Fibroblast of lung (primary cell): ENCODE measurements around the gene PIAS2. TPM values are rescaled to one million over a fixed set of nuclear protein-coding genes. Genes with fewer than 3 reads are reported as not detected.

Source experiments
- DNase-seq, 2 donors: peaks; one replicate each; pipeline versions ENCODE4 v3.0.0 to v3.0.0-alpha.2; 2010; ENCODE audit warnings: low read depth in 2 of 2
- H2AFZ ChIP-seq: 2 replicates; pipeline ENCODE4 v1.5.1; 2012; ENCODE audit warnings: low read length, control low read depth, inconsistent platforms
- H3K27ac ChIP-seq: 2 replicates; pipeline ENCODE4 v1.5.1; 2011; ENCODE audit warnings: low read length, control low read depth; ENCODE audit not compliant: insufficient read depth
- H3K27me3 ChIP-seq: 2 replicates; pipeline ENCODE4 v1.5.1; 2011; ENCODE audit warnings: mild to moderate bottlenecking, low read length; ENCODE audit not compliant: control insufficient read depth, insufficient read depth
- H3K36me3 ChIP-seq: 2 replicates; pipeline ENCODE4 v1.5.1; 2011; ENCODE audit warnings: low read length; ENCODE audit not compliant: control insufficient read depth, insufficient read depth
- H3K4me1 ChIP-seq: 2 replicates; pipeline ENCODE4 v1.5.1; 2011; ENCODE audit warnings: low read length; ENCODE audit not compliant: control insufficient read depth, insufficient read depth; ENCODE audit errors: extremely low read depth
- H3K4me2 ChIP-seq: 2 replicates; pipeline ENCODE4 v1.5.1; 2011; ENCODE audit warnings: low read length, control low read depth; ENCODE audit not compliant: insufficient read depth; ENCODE audit errors: extremely low read depth
- H3K4me3 ChIP-seq, 4 experiments: fragments of 200-600 bp in 1 of 4; sonication (generic) in 1 of 4; replicated peaks in 1 of 4; 2 replicates each; pipeline ENCODE4 v1.5.1; 2011 to 2016; ENCODE audit warnings: low read length in 4 of 4, low read depth in 3 of 4, mild to moderate bottlenecking in 3 of 4, control low read depth in 2 of 4, inconsistent platforms in 1 of 4, mixed read lengths in 1 of 4; ENCODE audit not compliant: insufficient read depth in 1 of 4; ENCODE audit errors: control extremely low read depth in 1 of 4
- H3K79me2 ChIP-seq: 2 replicates; pipeline ENCODE4 v1.5.1; 2012; ENCODE audit warnings: mild to moderate bottlenecking, low read length, inconsistent platforms; ENCODE audit not compliant: control insufficient read depth, insufficient read depth
- H3K9ac ChIP-seq: 2 replicates; pipeline ENCODE4 v1.5.1; 2011; ENCODE audit warnings: mild to moderate bottlenecking, low read length, control low read depth; ENCODE audit not compliant: insufficient read depth
- H3K9me3 ChIP-seq: 2 replicates; pipeline ENCODE4 v1.5.1; 2012; ENCODE audit warnings: low read depth, low read length; ENCODE audit not compliant: control insufficient read depth, insufficient read depth
- H4K20me1 ChIP-seq: 2 replicates; pipeline ENCODE4 v1.5.1; 2011; ENCODE audit warnings: low read length; ENCODE audit not compliant: control insufficient read depth, insufficient read depth; ENCODE audit errors: extremely low read depth
- EZH2 ChIP-seq: IDR thresholded peaks from 2 replicates; pipeline ENCODE4 v1.5.1; 2012; ENCODE audit warnings: low read length, control low read depth, mild to moderate bottlenecking; ENCODE audit errors: missing control alignments
- polyA plus RNA-seq, 2 donors: library from polyadenylated mRNA; depleted of rRNA in 1 of 2; stranded (reverse) in 1 of 2; unstranded in 1 of 2; fragments of >200 nt; gene quantifications; 2 replicates each; pipeline ENCODE4 v1.2.1, GENCODE V29; 2011 to 2012; ENCODE audit warnings: missing spikeins in 1 of 2
- total RNA-seq: library from RNA; depleted of rRNA; stranded (reverse); fragments of >200 nt; gene quantifications from 2 replicates; pipeline ENCODE4 v1.2.1, GENCODE V29; 2014
- TF ChIP-seq, protein P1 (sequence below), 2 donors: IDR thresholded peaks in 1 of 2; conservative IDR thresholded peaks in 1 of 2; 1 replicate in 1 of 2; 2 replicates in 1 of 2; pipeline ENCODE4 v1.5.1; 2011 to 2012; ENCODE audit warnings: low read length in 2 of 2, control low read depth in 1 of 2, inconsistent platforms in 1 of 2, low read depth in 1 of 2, mild to moderate bottlenecking in 1 of 2

Gene PIAS2
- total and polyA plus RNA-seq, 2 donors (not counting 1 experiment from before 2014, with no cell fraction given) = 14.4 to 23.1 TPM

DNA sequence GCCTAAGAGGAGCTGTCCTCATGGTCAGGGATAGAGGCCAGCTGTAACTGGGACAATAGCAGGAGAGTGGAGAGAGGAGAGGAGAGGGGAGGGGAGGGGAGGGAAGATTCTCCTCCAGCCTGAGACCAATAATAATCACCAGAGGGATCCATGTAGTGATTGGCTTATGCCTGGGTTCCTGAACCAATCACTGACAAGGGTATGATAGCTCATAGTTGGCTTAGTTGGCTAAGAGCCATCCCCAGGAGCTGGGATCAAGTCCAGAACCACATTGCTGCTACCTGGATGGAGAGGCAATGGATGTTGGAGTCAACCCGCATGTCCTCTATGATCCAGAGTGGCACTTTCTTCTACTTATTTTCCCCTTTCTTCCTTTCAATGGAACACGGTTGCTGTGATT is 152.7 kb downstream of the PIAS2 start:
- Histone ChIP-seq H2AFZ (no peak overlapping the region), H3K27me3 (peaks cover 6% of the 10 kb centered on the region), H3K36me3 (no peaks in the 10 kb centered on the region), H3K4me3 (no peak overlapping the region), H3K79me2 (no peaks in the 10 kb centered on the region), H3K27ac (no peak overlapping the region), H3K9ac (no peak overlapping the region), H3K4me2 (no peak overlapping the region), H3K9me3 (no peaks in the 10 kb centered on the region), H3K4me1 (no peaks in the 10 kb centered on the region), H4K20me1 (no peaks in the 10 kb centered on the region)
- TF ChIP-seq, protein P1, sequence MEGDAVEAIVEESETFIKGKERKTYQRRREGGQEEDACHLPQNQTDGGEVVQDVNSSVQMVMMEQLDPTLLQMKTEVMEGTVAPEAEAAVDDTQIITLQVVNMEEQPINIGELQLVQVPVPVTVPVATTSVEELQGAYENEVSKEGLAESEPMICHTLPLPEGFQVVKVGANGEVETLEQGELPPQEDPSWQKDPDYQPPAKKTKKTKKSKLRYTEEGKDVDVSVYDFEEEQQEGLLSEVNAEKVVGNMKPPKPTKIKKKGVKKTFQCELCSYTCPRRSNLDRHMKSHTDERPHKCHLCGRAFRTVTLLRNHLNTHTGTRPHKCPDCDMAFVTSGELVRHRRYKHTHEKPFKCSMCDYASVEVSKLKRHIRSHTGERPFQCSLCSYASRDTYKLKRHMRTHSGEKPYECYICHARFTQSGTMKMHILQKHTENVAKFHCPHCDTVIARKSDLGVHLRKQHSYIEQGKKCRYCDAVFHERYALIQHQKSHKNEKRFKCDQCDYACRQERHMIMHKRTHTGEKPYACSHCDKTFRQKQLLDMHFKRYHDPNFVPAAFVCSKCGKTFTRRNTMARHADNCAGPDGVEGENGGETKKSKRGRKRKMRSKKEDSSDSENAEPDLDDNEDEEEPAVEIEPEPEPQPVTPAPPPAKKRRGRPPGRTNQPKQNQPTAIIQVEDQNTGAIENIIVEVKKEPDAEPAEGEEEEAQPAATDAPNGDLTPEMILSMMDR (conservative IDR thresholded peaks at IDR 0.05 in 1 of 2, IDR thresholded peaks at IDR 0.05 in 1 of 2; ENCODE audit: low read depth in 1 of 2, low read length in 2 of 2) = no peak
- TF ChIP-seq EZH2 = no peak
- DNase-seq = no peak

DNA sequence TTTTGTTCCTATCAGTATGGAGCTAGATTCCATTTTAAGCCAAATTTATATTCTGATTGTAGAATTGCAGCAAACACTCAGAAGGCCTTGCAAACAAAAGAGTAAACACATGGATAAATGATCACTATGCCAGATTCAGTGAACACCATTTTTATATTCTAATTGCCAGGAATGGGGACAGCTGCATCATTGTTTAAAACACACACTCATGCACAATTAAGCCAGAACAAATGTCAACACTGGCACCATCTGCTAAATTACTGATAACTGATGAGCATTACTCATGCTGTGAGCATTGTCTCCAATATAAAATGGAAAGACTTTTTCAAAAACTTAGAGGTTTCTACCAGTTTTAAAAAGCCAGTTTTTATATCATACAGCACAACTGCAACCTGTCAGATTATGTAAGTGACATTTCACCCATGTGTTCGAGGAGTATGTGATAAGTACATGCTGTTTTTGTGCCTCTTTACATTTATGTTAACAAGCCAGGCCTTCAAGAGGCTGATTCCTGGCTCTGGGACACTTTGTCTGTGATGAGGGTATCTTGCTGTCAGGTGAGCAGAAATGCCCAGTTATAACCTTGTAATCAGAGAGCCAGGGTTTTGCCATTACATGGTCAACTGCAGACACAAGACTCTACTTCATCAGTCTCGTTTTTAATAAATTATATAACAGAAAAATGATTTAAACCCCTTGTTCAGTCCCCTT is 156.1 kb downstream of the PIAS2 start:
- Histone ChIP-seq H4K20me1 (no peaks in the 10 kb centered on the region), H3K9me3 (no peaks in the 10 kb centered on the region), H3K27ac (no peak overlapping the region), H3K4me1 (no peaks in the 10 kb centered on the region), H3K27me3 (peaks cover 31% of the 10 kb centered on the region), H3K36me3 (no peaks in the 10 kb centered on the region), H2AFZ (no peak overlapping the region), H3K79me2 (no peaks in the 10 kb centered on the region), H3K4me2 (no peak overlapping the region), H3K9ac (no peak overlapping the region), H3K4me3 (no peak overlapping the region)
- TF ChIP-seq, protein P1 (conservative IDR thresholded peaks at IDR 0.05 in 1 of 2, IDR thresholded peaks at IDR 0.05 in 1 of 2; ENCODE audit: low read depth in 1 of 2, low read length in 2 of 2) = no peak
- TF ChIP-seq EZH2 = no peak
- no peak for DNase-seq

DNA sequence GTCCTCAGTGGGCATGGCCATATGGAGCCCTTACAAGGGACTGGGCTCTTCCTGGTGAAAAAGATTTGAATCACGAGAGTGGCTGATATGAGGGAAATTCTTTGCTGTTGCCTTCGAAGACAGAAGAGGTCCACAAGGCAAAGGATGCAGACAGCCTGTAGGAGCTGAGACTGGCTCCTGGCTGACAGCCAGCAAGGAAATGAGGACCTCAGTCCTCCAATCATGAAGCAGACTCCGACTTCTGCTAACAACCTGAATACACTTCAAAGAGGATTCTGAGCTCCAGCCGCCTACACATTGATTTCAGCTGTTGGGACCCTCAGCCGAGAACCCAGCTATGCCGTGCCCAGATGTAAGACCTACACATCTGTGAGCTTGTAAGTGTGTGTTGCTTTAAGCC is 157.4 kb downstream of the PIAS2 start:
- Histone ChIP-seq H3K9ac (no peak overlapping the region), H4K20me1 (no peaks in the 10 kb centered on the region), H3K27me3 (peaks cover 44% of the 10 kb centered on the region), H3K27ac (no peak overlapping the region), H3K79me2 (no peaks in the 10 kb centered on the region), H3K9me3 (no peaks in the 10 kb centered on the region), H3K4me3 (no peak overlapping the region), H3K4me1 (no peaks in the 10 kb centered on the region), H2AFZ (no peak overlapping the region), H3K4me2 (no peak overlapping the region), H3K36me3 (no peaks in the 10 kb centered on the region)
- TF ChIP-seq, protein P1 (conservative IDR thresholded peaks at IDR 0.05 in 1 of 2, IDR thresholded peaks at IDR 0.05 in 1 of 2; ENCODE audit: low read depth in 1 of 2, low read length in 2 of 2) = no peak
- no peak for TF ChIP-seq EZH2
- no peak for DNase-seq
